GM18861 (cell line): ENCODE data around the gene PLEKHM3.
A peak's percentile ranks its signal among the peaks of the same experiment; 100 is the strongest.

ENCODE experiments used
- ATAC-seq: cut with Tn5 transposase; IDR thresholded peaks from one replicate; pipeline ENCODE4 v1.9.1; 2021; ENCODE audit not compliant: unreplicated experiment

The PLEKHM3 gene

GRCh38 chr2:207895274-207895860 is 130.0 kb downstream of the PLEKHM3 start:
- ATAC-seq, result no peak

GRCh38 chr2:207892716-207893402 is 132.5 kb downstream of the PLEKHM3 start:
- no peak for ATAC-seq

- ATAC-seq, result no peak
Measured at GRCh38 chr2:207891086-207891844, 134.1 kb downstream of the PLEKHM3 start.

- no peak for ATAC-seq
Measured at GRCh38 chr2:207887500-207887899, 137.8 kb downstream of the PLEKHM3 start.

- ATAC-seq, result no peak
Measured at GRCh38 chr2:207885010-207885409, 140.3 kb downstream of the PLEKHM3 start.

GRCh38 chr2:207884127-207884526 is 141.2 kb downstream of the PLEKHM3 start:
- ATAC-seq, result no peak

GRCh38 chr2:207883002-207883780 is 142.1 kb downstream of the PLEKHM3 start:
- peak; percentile 57 for ATAC-seq

- no peak for ATAC-seq
Measured at GRCh38 chr2:207881902-207882301, 143.4 kb downstream of the PLEKHM3 start.

- ATAC-seq, result no peak
Measured at GRCh38 chr2:207879536-207879935, 145.8 kb downstream of the PLEKHM3 start.

- ATAC-seq, result no peak
Measured at GRCh38 chr2:207876842-207877535, 148.3 kb downstream of the PLEKHM3 start.

- no peak for ATAC-seq
Measured at GRCh38 chr2:207875473-207876212, 149.7 kb downstream of the PLEKHM3 start.

GRCh38 chr2:207873794-207874193 is 151.5 kb downstream of the PLEKHM3 start:
- peak; percentile 78 for ATAC-seq

GRCh38 chr2:207871911-207872310 is 153.4 kb downstream of the PLEKHM3 start:
- no peak for ATAC-seq

- no peak for ATAC-seq
Measured at GRCh38 chr2:207871506-207871905, 153.8 kb downstream of the PLEKHM3 start.

GRCh38 chr2:207870814-207871213 is 154.5 kb downstream of the PLEKHM3 start:
- ATAC-seq, result no peak

GRCh38 chr2:207869784-207870778 is 155.2 kb downstream of the PLEKHM3 start:
- peak; percentile 48 for ATAC-seq

- ATAC-seq, result no peak
Measured at GRCh38 chr2:207868855-207869596, 156.3 kb downstream of the PLEKHM3 start.

- no peak for ATAC-seq
Measured at GRCh38 chr2:207867905-207868304, 157.4 kb downstream of the PLEKHM3 start.
